BLaER1 (cell line): ENCODE results near the gene UNG.

ENCODE experiments used
- H3K27ac ChIP-seq: shearing (Covaris generic); formaldehyde crosslinking; 2 replicates; pipeline ENCODE4 v1.8.1; 2022
- H3K27me3 ChIP-seq: shearing (Covaris generic); formaldehyde crosslinking; 2 replicates; pipeline ENCODE4 v1.8.1; 2022
- H3K36me3 ChIP-seq: shearing (Covaris generic); formaldehyde crosslinking; 2 replicates; pipeline ENCODE4 v1.8.1; 2022
- H3K4me1 ChIP-seq: shearing (Covaris generic); formaldehyde crosslinking; 2 replicates; pipeline ENCODE4 v1.8.1; 2022
- H3K4me2 ChIP-seq: shearing (Covaris generic); formaldehyde crosslinking; 2 replicates; pipeline ENCODE4 v1.8.1; 2022
- H3K4me3 ChIP-seq: shearing (Covaris generic); formaldehyde crosslinking; 2 replicates; pipeline ENCODE4 v1.8.1; 2022
- H3K9ac ChIP-seq: shearing (Covaris generic); formaldehyde crosslinking; 2 replicates; pipeline ENCODE4 v1.8.1; 2022
- H3K9me3 ChIP-seq: shearing (Covaris generic); formaldehyde crosslinking; 2 replicates; pipeline ENCODE4 v1.8.1; 2022
- H4K20me1 ChIP-seq: shearing (Covaris generic); formaldehyde crosslinking; 2 replicates; pipeline ENCODE4 v1.8.1; 2022
- Cebpa-rat ChIP-seq: shearing (Covaris generic); IDR thresholded peaks from 2 replicates; pipeline ENCODE4 v1.8.1; 2022

Gene UNG

GRCh38 chr12:109147954-109148353 is 50.6 kb downstream of the UNG start:
- H3K36me3 ChIP-seq, result no peaks in the 10 kb centered on the region

GRCh38 chr12:109150124-109150640 is 52.8 kb downstream of the UNG start:
- H3K4me1 ChIP-seq, result peaks cover 18% of the 10 kb centered on the region
- no peaks in the 10 kb centered on the region for H4K20me1 ChIP-seq
- H3K9ac ChIP-seq, result no peak overlapping the region
- no peak for TF ChIP-seq Cebpa-rat
- H3K4me3 ChIP-seq, result no peak overlapping the region
- no peak overlapping the region for H3K4me2 ChIP-seq
- no peaks in the 10 kb centered on the region for H3K9me3 ChIP-seq
- no peak overlapping the region for H3K27ac ChIP-seq
- no peaks in the 10 kb centered on the region for H3K36me3 ChIP-seq
- H3K27me3 ChIP-seq, result peaks cover 11% of the 10 kb centered on the region

More at GRCh38 chr12:109147954-109148353, 50.6 kb downstream of the UNG start:
- no peak overlapping the region for H3K4me3 ChIP-seq
- no peaks in the 10 kb centered on the region for H4K20me1 ChIP-seq
- TF ChIP-seq Cebpa-rat, result no peak
- H3K27me3 ChIP-seq, result no peaks in the 10 kb centered on the region
- H3K27ac ChIP-seq, result no peak overlapping the region
- peaks cover 11% of the 10 kb centered on the region for H3K4me1 ChIP-seq
- no peak overlapping the region for H3K9ac ChIP-seq
- no peak overlapping the region for H3K4me2 ChIP-seq
- H3K9me3 ChIP-seq, result no peaks in the 10 kb centered on the region

GRCh38 chr12:109151457-109151856 is 54.1 kb downstream of the UNG start:
- peaks cover 11% of the 10 kb centered on the region for H3K27me3 ChIP-seq
- H3K4me1 ChIP-seq, result peaks cover 18% of the 10 kb centered on the region
- no peaks in the 10 kb centered on the region for H3K9me3 ChIP-seq
- H3K4me3 ChIP-seq, result no peak overlapping the region
- no peaks in the 10 kb centered on the region for H3K36me3 ChIP-seq
- no peak overlapping the region for H3K4me2 ChIP-seq
- H4K20me1 ChIP-seq, result no peaks in the 10 kb centered on the region
- H3K9ac ChIP-seq, result no peak overlapping the region
- TF ChIP-seq Cebpa-rat, result no peak
- no peak overlapping the region for H3K27ac ChIP-seq

GRCh38 chr12:109153821-109154441 is 56.5 kb downstream of the UNG start:
- H3K9ac ChIP-seq, result no peak overlapping the region

GRCh38 chr12:109154451-109155438 is 57.3 kb downstream of the UNG start:
- Histone ChIP-seq H3K4me3 (peak overlapping the region; percentile 75), H3K4me2 (peak overlapping the region; percentile 96), H3K9ac (peak overlapping the region; percentile 73; the same call in 1 of the 2 replicates), H3K27me3 (peaks cover 11% of the 10 kb centered on the region), H3K36me3 (no peaks in the 10 kb centered on the region), H4K20me1 (no peaks in the 10 kb centered on the region), H3K27ac (no peak overlapping the region), H3K4me1 (peaks cover 23% of the 10 kb centered on the region), H3K9me3 (no peaks in the 10 kb centered on the region)
- no peak for TF ChIP-seq Cebpa-rat

More at GRCh38 chr12:109153821-109154441, 56.5 kb downstream of the UNG start:
- Histone ChIP-seq H3K9me3 (no peaks in the 10 kb centered on the region), H3K4me1 (peaks cover 23% of the 10 kb centered on the region), H3K36me3 (no peaks in the 10 kb centered on the region), H3K27ac (no peak overlapping the region), H3K27me3 (peaks cover 11% of the 10 kb centered on the region), H3K4me2 (peak overlapping the region; percentile 96), H4K20me1 (no peaks in the 10 kb centered on the region), H3K4me3 (peak overlapping the region; percentile 75)
- no peak for TF ChIP-seq Cebpa-rat

- peaks cover 23% of the 10 kb centered on the region for H3K4me1 ChIP-seq
- no peaks in the 10 kb centered on the region for H4K20me1 ChIP-seq
- H3K36me3 ChIP-seq, result no peaks in the 10 kb centered on the region
- no peak overlapping the region for H3K27ac ChIP-seq
- peaks cover 11% of the 10 kb centered on the region for H3K27me3 ChIP-seq
- H3K4me3 ChIP-seq, result no peak overlapping the region
- TF ChIP-seq Cebpa-rat, result no peak
- no peak overlapping the region for H3K9ac ChIP-seq
- no peaks in the 10 kb centered on the region for H3K9me3 ChIP-seq
- no peak overlapping the region; the same call in 1 of the 2 replicates for H3K4me2 ChIP-seq
Measured at GRCh38 chr12:109156036-109156435, 58.6 kb downstream of the UNG start.

- H3K4me3 ChIP-seq, result no peak overlapping the region
- H3K27me3 ChIP-seq, result peaks cover 11% of the 10 kb centered on the region
- no peak overlapping the region for H3K9ac ChIP-seq
- H3K4me1 ChIP-seq, result peaks cover 23% of the 10 kb centered on the region
- H4K20me1 ChIP-seq, result no peaks in the 10 kb centered on the region
- H3K4me2 ChIP-seq, result no peak overlapping the region
- no peaks in the 10 kb centered on the region for H3K36me3 ChIP-seq
- H3K9me3 ChIP-seq, result no peaks in the 10 kb centered on the region
- TF ChIP-seq Cebpa-rat, result no peak
- H3K27ac ChIP-seq, result no peak overlapping the region
Measured at GRCh38 chr12:109156586-109156985, 59.2 kb downstream of the UNG start.

- Histone ChIP-seq H3K9ac (no peak overlapping the region), H3K4me2 (peak overlapping the region; percentile 34), H3K4me1 (peaks cover 23% of the 10 kb centered on the region), H3K27ac (no peak overlapping the region), H3K27me3 (peaks cover 11% of the 10 kb centered on the region), H4K20me1 (no peaks in the 10 kb centered on the region), H3K9me3 (no peaks in the 10 kb centered on the region), H3K36me3 (no peaks in the 10 kb centered on the region), H3K4me3 (no peak overlapping the region)
- no peak for TF ChIP-seq Cebpa-rat
Measured at GRCh38 chr12:109157986-109158385, 60.6 kb downstream of the UNG start.

GRCh38 chr12:109160433-109160832 is 63.0 kb downstream of the UNG start:
- Histone ChIP-seq H3K27ac (no peak overlapping the region), H4K20me1 (no peaks in the 10 kb centered on the region), H3K4me2 (no peak overlapping the region), H3K9ac (no peak overlapping the region), H3K27me3 (no peaks in the 10 kb centered on the region), H3K36me3 (no peaks in the 10 kb centered on the region), H3K9me3 (no peaks in the 10 kb centered on the region), H3K4me1 (peaks cover 14% of the 10 kb centered on the region), H3K4me3 (no peak overlapping the region)
- no peak for TF ChIP-seq Cebpa-rat
